Coronary artery (tissue), 2 donors: ENCODE results near the gene CKB.

Experiments
- DNase-seq: peaks from one replicate; pipeline ENCODE4 v3.0.0-alpha.2; 2017; ENCODE audit warnings: low spot score
- H3K27ac ChIP-seq, 2 donors: fragments of 200-600 bp; sonication (generic); one replicate each; pipeline ENCODE4 v1.5.1; 2016 to 2019
- H3K4me3 ChIP-seq: fragments of 200-600 bp; sonication (generic); 2 replicates; pipeline ENCODE4 v1.5.1; 2016; ENCODE audit warnings: mild to moderate bottlenecking, moderate library complexity
- TF ChIP-seq, protein P1 (sequence below): fragments of 200-600 bp; sonication (generic); IDR thresholded peaks from one replicate; pipeline ENCODE4 v1.5.1; 2019; ENCODE audit warnings: antibody characterized with exemption

Gene CKB

DNA sequence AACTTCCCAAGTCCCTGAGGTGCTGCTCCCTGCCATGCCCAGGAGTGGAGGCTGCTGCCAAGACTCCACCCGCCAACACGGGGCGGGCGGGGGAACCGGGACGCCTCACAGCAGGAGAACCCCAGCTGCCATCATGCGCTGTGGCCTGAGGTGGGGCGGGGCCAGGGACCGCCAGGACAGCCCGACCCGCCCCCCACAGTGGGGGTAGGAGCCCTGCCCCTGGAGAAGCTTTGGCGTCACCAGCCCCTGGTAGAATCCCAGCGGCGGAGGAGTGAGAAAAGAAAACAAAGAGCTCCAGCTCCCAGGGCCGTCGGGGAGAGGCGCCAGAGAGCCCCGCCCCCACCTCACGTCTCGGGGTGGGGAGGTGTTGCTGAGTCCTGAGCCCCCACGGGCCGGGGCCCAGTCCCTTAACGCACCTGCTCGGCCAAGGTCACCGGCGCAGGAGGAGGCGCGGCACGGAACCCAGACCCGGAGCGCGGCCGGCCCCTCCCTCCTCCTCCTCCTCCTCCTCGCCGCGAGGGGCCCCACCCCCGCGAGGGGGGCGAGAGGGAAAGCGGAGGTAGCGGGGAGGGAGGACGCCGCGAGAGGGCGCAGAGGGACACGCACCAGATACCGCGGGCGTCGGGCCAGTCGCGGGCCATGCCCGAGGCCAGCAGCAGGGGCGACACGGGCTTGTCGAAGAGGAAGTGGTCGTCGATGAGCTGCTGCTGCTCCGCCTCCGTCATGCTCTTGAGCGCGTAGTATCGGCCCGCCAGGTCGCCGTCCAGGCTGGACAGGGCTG, 1.8 kb downstream of the CKB start:
- DNase-seq: peak; percentile 86
- H3K27ac ChIP-seq: peak overlapping the region; percentile 76 to 96
- TF ChIP-seq, protein P1, sequence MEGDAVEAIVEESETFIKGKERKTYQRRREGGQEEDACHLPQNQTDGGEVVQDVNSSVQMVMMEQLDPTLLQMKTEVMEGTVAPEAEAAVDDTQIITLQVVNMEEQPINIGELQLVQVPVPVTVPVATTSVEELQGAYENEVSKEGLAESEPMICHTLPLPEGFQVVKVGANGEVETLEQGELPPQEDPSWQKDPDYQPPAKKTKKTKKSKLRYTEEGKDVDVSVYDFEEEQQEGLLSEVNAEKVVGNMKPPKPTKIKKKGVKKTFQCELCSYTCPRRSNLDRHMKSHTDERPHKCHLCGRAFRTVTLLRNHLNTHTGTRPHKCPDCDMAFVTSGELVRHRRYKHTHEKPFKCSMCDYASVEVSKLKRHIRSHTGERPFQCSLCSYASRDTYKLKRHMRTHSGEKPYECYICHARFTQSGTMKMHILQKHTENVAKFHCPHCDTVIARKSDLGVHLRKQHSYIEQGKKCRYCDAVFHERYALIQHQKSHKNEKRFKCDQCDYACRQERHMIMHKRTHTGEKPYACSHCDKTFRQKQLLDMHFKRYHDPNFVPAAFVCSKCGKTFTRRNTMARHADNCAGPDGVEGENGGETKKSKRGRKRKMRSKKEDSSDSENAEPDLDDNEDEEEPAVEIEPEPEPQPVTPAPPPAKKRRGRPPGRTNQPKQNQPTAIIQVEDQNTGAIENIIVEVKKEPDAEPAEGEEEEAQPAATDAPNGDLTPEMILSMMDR: peak; percentile 49
- peak overlapping the region; percentile 74 for H3K4me3 ChIP-seq

DNA sequence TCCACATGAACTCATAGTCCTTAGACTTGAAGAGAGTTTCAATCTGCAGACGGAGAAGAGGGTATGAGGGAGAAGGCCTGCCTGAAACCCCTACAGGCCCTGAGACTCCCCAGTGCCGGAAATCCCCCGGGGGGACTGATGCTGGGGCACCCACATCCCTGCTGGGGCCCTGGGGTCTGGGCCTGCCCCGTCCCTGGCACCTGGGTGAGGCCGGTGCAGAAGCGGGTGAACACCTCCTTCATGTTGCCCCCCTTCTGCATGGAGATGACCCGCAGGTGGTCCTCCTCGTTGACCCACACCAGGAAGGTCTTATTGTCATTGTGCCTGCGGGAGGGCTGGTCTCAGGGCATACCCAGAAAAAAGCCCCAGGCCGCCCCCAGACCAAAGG, 2.4 kb downstream of the CKB start:
- TF ChIP-seq, protein P1: no peak

DNA sequence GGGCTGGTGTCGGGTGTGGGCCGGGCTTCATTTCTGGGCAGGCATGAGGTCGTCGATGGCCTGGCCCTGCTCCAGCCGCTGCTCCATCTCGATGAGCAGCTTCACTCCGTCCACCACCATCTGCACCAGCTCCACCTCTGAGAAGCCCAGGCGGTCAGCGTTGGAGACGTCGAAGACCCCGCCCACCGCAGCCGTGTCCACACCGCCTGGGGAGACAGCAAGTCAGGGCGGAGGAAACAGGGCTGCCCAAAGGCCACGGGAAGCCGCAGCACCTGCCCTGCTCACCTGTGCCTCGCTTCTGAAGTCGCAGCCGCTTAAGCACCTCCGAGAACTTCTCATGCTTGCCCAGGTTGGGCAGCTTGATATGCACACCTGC, 2.8 kb downstream of the CKB start:
- peak overlapping the region; percentile 74 for H3K4me3 ChIP-seq
- TF ChIP-seq, protein P1: no peak
- peak; percentile 76 for DNase-seq
- peak overlapping the region; percentile 76 to 96 for H3K27ac ChIP-seq

More for the DNA sequence above, 2.4 kb downstream of the CKB start:
- DNase-seq: peak; percentile 78
- peak overlapping the region; percentile 76 to 96 for H3K27ac ChIP-seq
- H3K4me3 ChIP-seq: peak overlapping the region; percentile 74

DNA sequence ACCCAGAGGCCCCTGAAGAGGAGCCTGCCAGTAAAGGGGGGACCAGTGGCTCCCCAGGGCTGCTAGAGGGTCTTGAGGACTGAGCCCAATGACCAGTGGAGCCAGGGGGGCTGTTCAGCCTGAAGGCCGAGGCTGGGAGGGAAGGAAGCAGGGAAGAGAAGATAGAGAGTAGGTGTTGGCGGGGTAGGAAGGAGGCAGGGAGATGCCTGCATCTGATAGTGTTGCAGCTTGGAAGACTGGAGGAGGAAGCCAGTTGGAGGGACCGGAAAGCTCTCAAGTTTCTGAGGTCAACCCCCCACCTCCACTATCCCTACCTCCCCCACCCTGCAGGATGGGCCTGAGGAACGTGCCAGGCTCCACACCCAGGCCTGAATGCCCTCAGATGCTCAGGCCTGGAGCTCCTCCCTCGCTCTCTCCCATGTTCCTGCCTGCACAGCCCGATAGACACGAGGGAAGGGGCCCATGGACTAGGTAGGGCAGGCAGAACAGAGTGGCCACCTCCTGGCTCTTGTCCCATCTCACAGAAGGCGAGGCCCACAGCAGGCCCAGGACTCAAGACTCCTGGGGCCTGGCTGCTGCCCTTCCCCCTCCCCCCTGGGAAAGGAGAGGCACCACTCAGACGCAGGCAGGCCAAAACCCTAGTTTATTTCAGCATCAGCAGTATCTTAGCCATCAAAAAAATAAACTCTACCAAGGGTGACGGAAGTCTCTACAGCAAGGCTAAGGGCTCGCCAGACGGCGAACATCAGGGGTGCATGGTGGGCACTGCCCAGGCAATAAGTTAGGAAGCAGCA, 3.4 kb downstream of the CKB start:
- TF ChIP-seq, protein P1: no peak
- peak; percentile 72 for DNase-seq
- peak overlapping the region; percentile 76 to 96 for H3K27ac ChIP-seq
- H3K4me3 ChIP-seq: no peak overlapping the region

DNA sequence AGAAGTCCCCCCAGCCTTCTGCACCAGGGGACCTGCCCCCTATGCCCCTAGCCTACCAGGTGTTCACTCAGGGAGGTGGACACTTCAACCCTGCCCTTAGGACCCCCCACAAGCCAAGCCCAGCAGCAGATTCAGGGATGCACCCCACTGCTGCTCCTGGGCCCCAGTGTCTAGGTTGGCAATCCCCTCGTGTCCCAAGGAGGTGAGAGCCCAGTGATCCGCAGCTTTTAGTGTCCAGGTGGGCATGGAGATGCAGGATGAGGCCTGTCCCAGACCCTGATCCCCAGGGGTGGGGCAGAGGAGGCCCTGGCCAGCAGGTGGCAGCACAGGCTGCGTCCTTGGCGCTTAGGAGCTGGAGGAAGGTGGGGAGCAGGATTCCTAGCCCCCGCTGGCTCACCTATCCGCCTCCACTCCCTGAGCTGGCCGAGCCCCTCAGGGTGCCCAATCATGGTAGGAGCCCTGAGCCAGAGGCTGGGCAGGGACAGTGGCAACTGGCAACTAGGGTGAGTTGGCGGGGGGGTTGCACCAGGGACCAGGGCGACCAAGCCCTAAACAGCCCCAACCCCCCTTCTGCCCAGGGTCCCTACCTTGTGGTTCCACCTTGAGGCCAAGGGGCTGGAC, 4.1 kb downstream of the CKB start:
- Histone ChIP-seq H3K27ac (peak overlapping the region; percentile 76 to 96), H3K4me3 (no peak overlapping the region)
- TF ChIP-seq, protein P1: peak; percentile 93
- DNase-seq: peak; percentile 79

DNA sequence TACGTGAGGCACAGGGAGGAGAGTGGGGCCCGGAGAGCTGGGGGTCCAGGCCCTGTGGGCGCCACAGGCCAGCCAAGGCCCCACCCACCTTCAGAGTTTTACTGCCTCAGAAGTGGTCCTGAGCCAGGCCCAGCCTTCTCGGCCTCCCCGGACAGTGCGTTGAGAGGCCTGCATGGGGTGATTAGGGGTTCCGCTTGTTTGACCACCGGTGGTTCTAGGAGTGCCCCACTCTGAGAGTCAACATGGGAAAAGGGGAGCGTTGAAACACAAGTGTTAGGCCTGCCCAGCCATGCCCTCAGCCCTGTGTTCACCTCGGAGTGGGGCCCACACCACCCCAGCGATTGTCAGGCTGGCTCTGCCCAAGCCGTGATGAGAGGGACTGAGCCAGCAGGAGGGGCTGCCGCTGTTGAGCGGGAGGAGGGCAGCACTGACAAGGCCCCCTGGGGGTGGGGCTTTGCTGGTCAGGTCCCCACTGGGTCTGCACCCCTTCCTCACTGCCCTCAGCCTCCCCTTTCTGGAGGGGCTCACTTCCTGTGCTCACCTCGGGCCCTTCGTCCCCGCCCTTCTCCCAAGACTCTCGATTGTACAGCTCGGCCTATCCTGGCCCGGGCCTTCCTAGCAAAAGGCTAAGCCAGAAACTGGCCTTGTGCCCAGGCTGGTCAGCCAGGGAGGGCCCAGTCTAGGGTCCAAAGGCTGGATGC, 4.8 kb downstream of the CKB start:
- H3K27ac ChIP-seq: peak overlapping the region; percentile 76 to 96
- peak; percentile 74 for DNase-seq
- TF ChIP-seq, protein P1: no peak
- H3K4me3 ChIP-seq: no peak overlapping the region
